8988T (cell line): Measurements from ENCODE around the gene METRN.

Experiments used
- DNase-seq: peaks from one replicate; pipeline ENCODE4 v3.0.0; 2011

METRN gene

DNA sequence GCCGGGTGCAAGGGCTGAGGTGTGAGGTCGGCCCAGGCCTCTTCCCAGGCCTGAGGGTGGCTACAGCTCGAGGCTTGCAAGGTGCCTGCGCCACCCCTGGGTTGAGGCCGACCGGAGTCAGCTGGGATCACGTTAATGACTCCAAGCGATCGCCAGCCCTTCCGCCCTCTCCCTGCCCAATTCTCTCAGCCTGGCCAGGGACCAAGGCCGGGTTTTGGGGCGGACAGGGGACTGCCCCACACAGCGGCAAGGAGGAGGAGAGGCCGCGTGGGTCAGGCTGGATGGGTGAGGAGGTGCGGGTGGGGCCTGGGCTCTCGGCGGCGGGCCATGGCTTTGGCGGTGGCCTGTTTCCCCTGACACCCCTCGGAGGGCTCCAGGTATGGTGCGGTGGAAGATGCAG, 21.6 kb upstream of the METRN start:
- DNase-seq = no peak

DNA sequence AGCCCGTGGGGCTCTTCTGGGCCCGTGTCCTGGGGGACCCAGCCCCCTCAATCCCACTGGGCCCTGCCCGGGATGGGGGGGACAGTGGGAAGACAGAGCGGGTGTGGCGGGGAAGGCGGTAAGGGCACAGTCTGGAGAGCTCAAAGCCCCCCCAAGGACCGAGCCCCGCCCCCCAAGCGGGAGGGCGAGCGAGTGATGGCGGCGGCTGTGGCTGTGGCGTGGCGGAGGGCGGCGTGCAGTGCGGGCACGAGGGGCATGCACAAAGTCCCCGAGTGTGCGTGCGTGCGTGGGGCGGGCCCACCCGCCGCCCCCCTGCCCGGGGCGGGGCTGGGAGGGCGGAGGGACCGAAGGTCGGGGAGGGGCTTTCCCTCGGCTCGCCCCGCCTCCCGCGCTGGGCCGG, 21.2 kb upstream of the METRN start:
- DNase-seq = no peak

GRCh38 chr16:694187-694862, 20.6 kb upstream of the METRN start:
- no peak for DNase-seq

- DNase-seq = no peak
These were observed 20.0 kb upstream of the METRN start for GRCh38 chr16:694863-695354.

DNA sequence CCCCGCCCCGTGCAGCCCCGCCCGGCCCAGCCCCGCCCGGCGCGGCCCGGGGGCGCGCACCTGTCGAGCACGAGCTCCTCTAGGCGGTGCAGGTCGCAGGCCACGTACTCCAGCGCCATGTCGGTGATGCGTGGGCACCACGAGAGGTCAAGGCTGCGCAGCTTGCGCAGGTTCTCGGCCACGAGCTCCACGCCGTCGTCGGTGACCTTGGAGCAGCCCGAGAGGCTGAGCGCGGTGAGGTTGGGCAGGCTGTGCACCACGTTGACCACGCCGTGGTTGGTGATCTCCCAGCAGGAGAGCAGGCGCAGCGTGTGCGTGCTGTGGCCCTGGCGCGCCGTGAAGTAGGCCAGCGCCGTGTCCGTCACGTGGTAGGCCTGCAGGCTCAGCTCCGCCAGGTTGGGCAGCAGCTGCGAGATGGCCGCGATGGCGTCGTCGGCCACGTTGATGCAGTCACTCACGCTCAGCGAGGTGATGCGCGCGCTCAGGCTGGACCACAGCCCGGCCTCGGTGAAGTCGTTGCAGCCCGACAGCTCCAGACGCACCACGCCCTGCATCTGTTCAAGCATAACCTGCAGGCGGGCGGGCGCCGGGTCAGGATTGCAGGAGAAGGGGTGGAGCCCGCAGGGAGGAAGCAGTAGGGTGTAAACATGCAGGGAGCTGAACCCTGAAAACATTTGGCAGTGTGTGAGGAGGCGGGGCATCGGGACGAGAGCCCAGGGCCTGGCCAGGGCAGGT, 19.4 kb upstream of the METRN start:
- DNase-seq = no peak

- DNase-seq = no peak
These were observed 15.8 kb upstream of the METRN start for GRCh38 chr16:698911-699671.

GRCh38 chr16:700684-701584, 14.0 kb upstream of the METRN start:
- no peak for DNase-seq

DNA sequence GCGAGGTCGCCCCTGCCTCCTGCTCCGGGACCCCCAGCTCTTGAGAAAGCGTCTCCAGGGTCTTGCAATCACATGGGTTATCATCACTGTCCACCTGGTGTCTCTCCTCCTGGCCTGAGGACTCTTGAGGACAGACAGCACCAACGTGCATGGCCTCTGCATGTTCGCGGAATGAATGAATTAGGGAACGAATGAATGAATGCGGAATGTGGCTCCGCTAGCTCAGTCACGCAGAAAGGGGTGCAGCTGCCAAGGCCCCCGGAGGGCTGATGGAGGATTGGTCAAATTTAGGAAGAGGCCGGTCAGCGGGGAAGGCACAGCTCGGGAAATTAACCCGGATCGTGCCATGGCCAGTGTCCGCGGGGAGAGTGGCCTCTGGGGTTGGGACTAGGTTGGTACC, 12.6 kb upstream of the METRN start:
- DNase-seq = no peak

- DNase-seq = no peak
These were observed 11.5 kb upstream of the METRN start for GRCh38 chr16:703406-703805.

DNA sequence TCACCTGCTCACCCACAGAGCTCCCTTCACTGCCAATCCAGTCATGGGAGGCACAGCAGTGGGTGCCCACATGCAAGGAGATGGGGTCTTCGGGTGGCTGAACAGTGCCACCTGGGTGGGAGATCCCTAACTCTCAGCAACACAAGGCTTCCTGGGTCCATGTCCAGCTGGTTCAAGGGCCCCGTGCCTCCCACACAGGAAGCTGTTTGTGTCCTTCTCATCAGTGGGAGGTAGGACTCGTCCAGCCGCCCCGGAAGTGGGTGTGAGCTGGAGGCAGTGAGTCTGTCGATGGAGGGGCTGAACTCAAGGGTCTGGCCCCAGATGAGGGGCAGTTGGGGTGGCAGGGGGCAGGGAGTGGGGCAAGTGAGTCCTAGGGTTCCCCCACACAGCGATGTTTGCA, 10.9 kb upstream of the METRN start:
- DNase-seq = no peak

DNA sequence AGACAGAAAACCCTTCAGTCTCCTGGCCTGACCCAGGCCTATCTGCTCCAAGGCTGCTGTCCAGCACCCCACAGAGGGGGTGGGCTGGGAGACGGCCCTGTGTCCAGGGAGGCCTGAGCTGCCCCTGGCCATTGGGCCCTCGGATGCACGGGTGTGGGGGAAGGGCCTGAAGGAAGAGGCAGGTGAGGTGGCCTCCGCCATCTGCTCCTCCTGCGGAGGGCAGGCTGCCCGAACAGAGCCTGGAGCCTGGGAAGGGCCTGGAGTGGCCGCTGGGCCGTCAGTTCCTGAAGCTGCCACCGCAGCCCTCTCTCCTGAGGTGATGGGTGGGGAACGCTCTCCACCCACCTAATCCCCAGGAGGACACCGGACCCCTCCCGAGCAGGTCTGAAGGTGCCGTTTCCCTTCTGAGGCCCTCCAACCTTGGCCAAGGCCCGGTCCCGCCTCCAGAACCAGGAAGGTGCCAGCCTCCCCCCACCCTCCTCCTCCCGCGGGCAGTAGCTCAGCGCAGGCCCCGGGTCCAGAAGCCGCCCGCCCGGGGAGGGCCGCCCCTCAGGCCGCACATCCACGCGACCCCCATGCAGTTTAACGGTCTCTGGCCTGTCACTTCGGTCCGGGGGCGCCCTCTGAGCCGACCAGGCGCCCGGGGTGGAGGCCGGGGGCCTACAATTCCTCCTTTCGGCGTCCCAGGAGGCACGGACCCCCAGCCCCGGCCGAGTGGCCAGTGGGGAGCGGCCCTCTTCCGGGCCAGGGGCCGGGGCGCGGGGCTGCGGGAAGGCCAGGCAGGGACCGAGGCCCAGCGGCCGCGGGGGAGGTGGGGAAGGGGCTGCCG, 10.2 kb upstream of the METRN start:
- DNase-seq = no peak

GRCh38 chr16:705431-706188, 9.3 kb upstream of the METRN start, which contains the start of gene FBXL16:
TSS of gene FBXL16 (minus strand) at chr16:705801. CDS start at chr16:697405, 8,396 bp downstream.
- peak; percentile 89 for DNase-seq

- DNase-seq = no peak
These were observed 8.5 kb upstream of the METRN start for GRCh38 chr16:706189-707061.

DNA sequence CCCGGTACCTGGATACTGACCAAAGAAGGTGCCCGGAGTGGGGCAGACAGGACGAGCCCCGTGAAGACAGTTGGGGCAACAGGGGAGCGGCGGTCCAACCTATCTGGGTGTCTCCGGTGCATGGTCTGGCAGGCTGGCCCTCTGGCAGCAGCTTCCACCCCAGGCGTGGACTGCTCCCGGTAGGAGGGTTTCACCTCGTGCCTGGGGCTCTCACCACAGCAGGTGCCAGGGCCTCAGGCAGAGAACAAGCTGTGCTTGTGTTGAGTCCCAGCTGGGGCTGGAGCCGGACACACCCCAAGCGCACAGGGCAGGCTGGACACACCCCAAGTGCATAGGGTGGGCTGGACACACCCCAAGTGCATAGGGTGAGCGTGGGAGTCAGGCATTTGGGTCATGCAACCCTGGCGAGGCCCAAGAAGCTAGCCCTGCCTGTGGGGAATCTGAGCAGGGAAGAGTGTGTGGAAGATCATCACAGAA, 7.8 kb upstream of the METRN start:
- no peak for DNase-seq

DNA sequence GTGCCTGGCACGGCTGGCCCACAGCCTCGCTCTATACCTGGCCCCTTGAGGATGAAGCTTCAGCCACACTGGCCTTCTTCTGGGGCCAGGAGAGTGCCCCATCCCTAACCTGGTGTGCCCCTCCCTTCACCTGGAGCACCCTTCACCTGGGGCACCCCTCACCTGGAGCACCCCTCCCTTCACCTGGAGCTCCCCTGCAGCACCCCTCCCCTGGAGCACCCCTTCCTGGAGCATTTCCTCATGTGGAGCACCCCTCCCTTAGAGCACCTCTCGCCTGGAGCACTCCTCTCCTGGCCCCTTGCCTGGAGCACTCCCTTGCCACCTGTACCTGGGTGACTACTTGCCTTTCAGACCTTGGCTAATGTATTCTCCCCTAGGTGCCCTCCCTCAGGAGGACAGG, 6.9 kb upstream of the METRN start:
- DNase-seq = no peak

DNA sequence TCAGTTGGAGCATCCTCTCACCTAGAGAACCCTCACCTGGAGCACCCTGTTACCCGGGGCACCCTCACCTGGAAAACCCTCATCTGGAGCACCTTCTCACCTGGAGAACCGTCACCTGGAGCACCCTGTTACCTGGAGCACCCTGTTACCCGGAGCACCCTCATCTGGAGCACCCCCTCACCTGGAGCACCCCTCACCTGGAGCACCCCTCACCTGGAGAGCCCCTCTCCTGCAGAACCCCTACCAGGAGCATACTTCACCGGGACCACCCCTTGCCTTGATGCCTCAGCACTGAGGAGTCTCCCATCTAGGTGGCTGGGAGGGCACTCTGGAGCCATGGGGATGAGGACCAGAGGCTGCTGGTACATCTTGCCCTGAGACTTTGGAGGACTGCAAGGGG, 6.0 kb upstream of the METRN start:
- DNase-seq = no peak

- DNase-seq = no peak
These were observed 5.1 kb upstream of the METRN start for GRCh38 chr16:709566-710499.

DNA sequence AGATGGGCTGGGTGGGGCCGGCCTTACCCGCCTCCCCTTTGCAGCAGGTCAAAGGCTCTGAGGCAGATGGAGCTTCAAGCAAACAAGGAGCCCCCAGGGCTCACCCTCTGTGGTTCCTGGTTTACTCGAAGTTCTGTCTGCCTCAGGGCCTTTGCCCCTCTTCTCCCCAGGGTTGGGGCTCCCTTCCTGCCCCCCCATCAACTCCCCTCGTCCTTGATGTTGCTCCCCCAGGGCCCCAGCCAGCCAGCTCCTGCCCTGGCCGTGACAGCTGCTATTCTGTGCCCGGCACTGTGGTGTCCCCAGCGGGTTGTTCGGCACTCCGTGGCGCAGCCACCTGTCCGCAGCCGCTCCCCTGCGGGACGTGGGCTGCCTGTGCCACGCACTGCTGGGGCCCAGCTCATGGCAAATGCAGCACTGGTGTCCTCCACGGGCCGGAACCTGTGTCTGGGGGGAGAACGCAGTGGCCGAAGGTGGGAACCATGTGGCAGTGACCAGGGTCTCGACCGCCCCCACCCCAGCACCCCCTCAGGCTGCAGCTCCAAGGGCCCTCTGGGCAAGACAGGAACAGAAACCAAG, 4.3 kb upstream of the METRN start:
- DNase-seq = no peak
